Activated CD4-positive, CD25-positive, alpha-beta regulatory T cell treated with anti-CD3 and anti-CD28 coated beads, Interleukin-2, amount 50 U/mL, for 72 hours (primary cell): ENCODE measurements around the gene RGPD4.
"Not testable (repeated sequence)": the region's sequence is repeated elsewhere in the genome, so short reads cannot be mapped to it uniquely, and the experiment has no call there.

Experiments used
- DNase-seq: peaks from one replicate; pipeline ENCODE4 v3.0.0; 2021

Gene RGPD4

DNA sequence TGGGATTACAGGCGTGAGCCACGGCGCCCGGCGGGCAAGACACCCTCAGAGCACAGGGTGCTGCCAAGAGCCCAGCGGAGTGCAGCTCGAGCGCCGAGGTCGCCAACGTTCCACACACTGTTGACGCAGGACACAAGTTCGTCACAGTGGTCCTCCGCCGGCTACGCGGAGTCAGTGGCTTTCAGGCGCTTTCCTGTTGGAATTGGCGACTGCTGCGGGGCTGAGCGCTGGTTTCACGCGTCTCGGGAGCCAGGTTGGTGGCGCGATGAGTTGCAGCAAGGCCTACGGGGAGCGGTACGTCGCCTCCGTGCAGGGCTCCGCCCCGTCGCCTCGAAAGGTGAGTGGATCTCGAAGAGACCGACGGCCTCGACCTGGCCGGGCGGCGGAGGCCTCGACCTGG is at the start of gene RGPD4:
TSS of gene RGPD4 (plus strand) at position 144 of the 400 bp plus-strand sequence. CDS start at position 266, 122 bp downstream.
- DNase-seq, result not testable (repeated sequence)

DNA sequence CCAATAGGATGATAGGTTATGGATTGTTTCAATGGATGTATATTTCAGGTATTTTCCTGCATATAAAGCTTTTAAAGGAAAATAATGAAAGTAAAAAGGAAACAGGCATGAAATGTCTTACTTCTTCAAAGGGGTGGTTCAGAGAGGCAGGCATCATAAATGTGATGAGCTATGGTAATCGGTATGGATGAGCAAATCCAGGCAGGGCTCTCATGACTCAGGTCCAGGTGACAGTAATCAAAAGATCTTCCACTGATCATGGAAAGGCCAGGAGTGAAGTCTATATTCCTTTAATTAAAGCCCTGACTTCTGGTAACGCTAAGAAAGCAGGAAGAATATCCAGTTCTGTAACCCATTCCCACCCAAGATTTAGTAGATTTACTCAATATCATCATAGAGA is 48.7 kb upstream of the RGPD4 start:
- no peak for DNase-seq

DNA sequence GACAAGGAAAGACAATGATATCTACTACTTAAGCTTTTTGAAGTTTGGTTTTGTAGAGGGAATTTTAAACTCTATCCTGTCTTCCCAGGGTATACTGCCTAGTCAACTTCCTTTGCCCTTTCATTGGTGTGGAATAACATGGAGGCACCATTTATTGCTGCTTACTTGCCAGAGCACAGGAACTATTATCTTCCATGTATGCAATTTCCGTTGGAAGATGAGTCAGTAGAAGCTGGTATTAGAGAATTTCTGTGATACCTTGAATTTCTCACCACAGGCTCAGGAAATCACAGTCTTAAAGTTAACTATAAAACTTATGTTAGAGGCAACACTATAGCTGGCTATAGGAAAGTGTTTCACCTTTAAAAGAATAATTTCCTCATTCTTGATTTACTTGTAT is 40.9 kb upstream of the RGPD4 start:
- no peak for DNase-seq

DNA sequence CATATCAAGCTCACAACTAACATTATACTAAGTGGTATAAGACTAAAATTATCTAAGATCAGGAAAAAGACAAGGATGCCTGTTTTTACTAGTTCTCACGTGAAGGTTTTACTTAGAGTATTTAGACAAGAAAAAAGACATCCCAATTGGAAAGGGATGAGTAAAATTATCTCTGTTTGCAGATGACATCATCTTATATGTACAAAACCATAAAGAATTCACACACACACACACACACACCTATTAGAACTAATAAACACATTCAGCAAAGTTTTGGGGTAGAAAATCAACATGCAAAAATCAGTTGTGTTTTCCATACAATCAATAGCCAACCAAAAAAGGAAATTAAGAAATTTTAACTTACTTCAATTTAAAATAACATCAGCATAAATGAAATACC is 35.9 kb upstream of the RGPD4 start:
- no peak for DNase-seq

DNA sequence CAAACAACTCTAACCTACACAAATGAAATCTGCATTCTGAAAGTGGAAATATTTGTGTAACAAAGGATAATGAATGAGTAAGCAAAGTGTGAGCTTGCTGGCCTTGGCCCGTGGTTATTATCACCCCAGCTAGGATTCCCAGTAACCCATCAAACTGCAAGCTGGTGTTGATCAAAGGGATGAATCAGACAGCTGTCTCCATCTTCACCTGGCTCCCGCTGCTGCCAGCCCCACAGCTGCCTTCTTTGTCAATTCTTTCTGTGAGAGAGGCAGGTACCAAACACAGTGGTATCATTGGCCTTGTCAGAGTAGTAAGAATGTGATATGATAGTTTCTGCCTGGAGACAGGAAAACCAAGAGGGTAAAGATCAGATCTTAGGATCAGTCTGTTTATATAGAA is 25.2 kb upstream of the RGPD4 start:
- no peak for DNase-seq

DNA sequence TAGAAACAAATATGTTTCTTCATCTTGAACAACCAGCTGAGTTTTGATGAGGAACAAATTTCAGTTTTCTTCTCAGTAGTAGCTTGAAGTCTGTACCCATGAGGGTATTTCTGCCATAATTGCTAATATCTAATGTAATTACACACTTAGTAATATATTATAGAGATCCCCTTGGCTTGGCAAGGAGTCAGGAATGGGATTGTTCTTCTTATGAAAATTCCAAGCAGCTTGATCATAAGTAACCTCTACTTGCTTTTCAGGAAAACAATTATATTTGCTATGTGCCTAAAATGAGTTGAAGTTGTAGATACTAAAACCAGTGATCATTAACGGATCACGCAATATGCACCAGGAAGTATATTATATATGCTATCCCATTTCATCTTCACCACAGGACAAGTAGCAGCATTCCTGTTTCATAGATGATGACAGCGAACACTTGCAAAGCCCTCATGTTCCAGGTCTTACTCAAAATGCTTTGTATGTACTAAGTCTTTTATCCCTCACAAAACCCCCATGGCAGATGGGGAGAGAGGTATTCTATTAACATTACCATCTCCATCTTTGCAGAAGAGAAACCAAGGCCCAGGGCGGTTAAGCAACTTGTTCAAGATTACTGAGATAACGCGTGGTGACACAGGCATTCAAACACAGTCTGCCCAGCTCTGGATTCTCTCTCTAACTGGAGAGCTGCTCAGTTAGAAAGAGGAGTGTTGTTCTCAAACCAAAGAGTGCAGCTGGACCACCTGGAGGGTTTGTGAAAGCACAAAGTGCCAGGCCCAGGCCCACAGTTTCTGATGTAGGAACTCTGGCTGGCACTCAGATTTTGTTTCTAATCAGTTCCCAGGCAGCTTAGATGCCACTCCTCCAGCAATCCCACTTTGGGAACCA is 21.8 kb upstream of the RGPD4 start:
- no peak for DNase-seq

DNA sequence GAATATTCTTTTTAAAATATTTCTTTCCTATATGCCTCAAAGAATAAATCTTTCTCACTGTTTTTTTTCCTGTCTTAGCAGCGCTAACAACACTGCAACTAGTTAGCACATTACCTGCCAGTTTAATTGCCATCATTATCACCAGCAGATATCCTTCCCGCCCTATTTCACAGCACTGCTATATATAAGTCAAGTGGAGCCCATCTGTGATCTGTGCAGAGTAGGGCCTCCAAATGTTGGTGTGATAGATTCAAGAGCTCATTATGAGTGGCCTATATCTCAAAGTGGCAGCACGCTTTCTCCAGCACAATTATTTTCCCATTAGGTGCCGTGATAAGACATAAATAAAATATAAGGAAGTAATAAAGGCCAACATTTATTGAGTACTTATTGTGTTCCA is 19.8 kb upstream of the RGPD4 start:
- DNase-seq, result no peak

DNA sequence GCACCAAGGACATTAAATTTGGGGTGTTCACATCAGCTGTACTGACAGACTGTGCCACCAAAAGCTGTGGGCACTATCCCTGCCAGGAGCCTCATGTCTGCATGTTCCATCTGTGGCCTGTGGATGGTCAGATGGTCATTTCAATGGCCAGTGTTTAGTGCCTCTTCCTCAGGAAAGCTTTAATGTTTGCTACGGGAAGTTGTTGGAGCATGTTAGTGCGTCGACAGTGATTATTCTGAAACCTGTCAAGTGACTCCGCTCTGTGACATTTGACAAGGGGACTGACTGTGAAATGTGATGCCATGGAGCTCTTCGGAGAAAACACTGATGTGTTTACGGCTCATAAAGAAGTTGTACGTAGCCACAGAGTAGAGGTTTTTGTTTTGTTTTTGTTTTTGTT is 18.7 kb upstream of the RGPD4 start:
- no peak for DNase-seq

DNA sequence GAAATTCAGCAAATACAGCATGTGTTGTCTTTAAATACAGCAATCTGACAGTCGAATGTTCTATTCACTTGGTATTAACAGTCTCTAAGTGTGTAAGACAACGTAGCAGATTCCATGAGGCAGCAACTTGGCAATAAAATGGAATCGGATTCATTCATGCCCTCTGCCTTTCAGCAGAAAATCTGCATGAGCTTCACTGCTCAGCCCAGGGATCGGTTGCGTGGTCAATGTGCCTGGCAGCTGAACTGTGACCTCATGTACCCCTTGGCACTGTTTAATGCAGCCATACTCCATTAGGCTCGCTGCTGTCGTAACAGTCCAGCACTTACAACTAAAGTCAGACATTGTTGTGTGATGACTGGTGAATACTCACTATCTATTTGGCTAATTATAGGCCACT is 17.7 kb upstream of the RGPD4 start:
- no peak for DNase-seq

DNA sequence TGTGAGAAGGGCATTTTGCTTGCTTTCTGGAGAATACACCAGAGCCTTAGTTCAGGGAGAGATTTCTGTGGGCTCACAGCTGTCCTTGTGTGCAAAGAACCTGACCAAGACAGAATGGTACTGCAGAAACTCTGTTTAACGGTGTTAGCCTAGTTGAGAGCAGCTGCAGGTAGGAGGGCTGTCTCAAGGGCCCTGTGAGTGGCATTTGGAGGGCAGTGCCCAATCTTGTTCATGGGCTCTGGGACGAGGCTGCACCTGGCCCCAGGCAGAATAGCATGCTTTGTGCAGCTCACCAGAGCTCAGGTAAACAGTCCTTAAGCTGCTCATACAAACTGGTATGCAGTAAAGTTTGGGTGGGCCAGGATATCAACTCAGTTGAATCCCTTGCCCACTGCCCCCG is 16.9 kb upstream of the RGPD4 start:
- DNase-seq, result no peak

DNA sequence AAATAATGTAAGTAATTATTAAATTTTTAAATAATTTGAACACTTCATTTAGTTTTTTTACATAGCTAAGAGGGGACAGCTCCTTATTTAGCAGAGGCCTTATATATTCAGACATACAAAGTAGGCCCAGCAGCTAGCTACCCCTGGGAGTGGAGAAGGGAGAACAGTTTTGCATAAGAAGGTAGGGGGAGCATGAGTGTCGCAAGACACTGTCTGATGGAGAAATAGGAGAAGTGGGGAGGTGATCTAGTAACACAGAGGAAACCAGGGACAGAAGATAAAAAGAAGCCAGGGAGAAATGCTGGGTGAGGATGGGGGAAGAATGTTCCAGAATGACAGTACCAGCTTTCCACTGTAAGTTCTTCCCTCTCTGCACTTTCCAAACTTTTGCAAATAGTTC is 16.0 kb upstream of the RGPD4 start:
- DNase-seq, result no peak

DNA sequence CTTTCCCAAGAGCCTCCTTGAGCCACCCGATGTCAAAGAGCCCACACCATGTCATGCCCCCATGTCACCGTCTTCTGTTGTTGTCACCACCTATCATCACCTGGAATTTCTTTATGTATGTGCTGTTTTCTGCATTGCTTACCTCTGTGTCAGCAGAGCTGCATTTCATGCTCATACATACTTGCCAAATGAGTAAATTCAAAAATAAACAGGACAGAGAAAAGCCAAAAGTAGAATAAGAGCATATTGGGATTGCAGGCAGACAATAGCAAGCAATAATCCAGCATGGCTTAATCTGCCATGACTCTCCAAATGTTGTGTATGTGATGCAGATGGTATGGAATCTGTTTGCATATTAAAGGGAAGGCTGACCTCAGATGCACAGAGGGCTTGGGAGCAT is 15.3 kb upstream of the RGPD4 start:
- no peak for DNase-seq

DNA sequence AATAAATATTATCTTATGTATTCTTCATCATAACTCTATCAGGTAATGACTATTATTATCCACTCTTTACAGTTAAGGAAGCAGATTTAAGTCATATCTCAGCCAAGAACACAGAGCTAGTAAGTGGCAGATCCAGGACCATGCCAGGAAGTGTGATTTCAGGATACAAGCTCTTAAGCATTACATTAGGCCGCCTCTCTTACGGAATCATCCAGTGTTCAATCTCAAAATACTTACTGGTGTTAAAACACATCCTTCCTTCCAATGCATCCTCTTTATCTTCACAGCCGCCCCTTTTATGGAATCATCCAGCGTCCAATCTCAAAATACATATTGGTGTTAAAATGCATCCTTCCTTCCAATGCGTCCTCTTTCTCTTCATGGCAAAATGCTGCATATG is 14.7 kb upstream of the RGPD4 start:
- DNase-seq, result no peak

DNA sequence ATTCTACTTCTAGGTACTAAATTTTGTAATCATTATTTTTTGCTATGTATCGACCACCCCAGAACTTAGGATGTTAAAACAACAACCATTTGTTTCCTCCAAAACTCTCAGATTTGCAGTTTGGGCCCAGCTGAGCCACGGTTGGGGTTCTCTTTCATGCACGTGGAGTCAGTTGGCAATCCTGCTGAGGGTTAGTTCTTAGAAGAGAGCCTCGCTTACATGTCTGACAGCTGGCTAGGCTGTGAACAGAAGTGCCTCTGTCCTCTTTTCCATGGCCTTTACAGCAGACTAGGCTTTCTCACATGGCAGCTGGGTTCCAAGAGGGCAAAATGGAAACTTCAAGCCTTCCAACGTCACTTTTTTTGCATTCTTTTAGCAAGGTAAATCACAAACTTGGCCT is 9.3 kb upstream of the RGPD4 start:
- no peak for DNase-seq

DNA sequence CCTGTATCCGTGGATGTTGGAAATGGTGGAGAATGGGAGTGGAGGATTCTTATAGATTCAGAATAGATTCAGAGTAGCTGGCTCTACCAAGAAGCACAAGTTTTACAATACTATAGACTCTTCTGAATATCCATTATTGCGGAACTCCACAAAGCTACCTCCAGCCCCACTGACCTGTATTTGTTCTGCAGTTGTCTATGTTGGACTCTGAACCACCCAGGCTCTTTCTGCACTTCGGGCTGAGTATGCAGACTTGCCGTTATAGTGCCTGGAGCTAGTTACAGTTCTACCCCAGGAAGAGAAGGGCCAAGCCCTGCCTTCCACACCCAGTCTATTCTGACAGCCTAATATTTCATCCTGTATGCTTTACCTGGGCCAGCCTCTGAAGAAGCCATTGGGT is 4.4 kb upstream of the RGPD4 start:
- DNase-seq, result no peak

DNA sequence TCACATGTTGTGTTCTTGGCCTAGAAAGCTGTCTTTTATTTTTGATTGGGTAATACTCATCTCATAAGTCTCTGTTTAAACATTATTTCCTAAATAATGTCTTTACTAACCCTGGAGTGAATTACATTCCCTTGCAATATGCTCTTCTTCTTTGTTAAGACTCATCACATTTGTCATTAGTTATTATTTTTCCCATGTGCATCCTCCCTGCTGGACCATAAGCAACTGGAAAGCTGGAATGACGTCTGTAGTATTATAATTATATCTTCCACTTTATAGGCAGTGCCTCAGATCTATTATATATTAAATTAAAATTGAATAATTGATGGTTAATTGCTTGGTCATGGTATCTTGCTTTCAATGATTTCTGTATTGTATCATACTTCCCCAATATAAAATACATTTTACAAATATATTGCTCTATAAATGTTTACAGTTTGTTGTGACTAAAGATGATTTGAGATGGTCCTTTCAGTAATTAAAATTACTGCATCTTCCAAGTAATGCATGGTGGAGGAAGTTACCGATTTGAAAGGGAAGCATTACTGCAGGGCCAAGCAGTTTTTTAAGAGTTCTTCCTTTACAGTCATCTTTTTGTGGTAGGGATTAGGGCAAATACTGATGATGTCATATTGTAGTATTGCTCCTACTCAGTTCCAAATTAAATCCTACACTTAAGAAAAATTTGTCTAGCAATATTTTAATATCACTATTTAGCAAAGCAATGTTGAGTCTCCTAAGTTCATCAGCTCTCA is 2.1 kb upstream of the RGPD4 start:
- no peak for DNase-seq

DNA sequence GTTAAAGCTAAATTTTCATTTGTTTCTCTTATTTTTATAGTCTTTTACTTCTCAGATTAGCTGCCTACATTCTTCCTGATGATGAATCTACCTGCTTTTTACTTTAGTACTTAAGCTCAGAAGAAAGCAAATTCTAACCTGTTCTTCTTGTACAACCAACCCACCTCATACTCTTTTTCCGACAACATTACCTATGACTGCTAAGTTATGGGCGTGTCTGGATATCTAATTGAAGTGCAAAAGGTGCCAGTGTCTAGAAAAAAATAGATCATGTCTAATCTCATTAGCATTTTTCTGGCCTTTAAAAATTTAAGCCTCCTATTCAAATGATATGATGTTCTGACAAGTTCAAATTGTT is 1.5 kb upstream of the RGPD4 start:
- no peak for DNase-seq

DNA sequence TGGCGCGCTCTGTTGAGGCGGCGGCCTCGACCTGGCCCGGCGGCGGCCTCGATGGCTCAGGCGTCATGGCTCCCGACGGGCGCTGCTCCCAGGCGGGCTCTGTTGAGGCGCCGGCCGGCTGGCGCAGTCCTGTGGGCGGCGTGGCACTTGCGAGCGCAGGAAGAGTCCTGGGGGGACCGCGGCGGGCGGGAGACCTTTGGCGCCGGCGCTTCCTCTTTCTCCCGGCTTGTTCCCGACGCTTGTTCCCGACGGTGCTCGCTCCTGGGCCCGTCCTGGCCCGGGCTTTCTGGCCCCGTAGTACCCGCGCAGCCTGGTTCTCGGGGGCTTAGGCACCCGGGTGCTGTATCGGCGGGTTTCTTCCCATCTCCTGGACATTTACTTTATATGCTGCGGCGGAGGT is 2.8 kb downstream of the RGPD4 start:
- DNase-seq, result not testable (repeated sequence)

DNA sequence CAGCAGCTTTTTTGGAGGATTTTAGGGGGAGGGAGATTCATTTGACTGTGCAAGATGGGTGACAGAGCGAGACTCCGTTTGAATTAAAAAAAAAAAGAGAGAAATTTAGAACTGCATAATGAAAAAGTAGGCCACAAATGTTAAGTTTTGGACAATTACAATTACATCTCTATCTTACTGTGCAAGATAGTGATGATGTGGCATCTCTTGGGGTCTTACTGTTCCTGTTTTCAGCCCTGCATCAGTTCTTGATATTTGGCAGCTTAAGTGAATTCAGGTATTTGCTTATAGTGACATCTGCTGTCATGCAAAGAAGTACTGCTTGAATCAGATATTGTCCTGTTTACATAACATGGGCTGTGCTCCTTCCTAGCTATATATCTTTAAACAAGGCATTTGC is 6.5 kb downstream of the RGPD4 start:
- not testable (repeated sequence) for DNase-seq

DNA sequence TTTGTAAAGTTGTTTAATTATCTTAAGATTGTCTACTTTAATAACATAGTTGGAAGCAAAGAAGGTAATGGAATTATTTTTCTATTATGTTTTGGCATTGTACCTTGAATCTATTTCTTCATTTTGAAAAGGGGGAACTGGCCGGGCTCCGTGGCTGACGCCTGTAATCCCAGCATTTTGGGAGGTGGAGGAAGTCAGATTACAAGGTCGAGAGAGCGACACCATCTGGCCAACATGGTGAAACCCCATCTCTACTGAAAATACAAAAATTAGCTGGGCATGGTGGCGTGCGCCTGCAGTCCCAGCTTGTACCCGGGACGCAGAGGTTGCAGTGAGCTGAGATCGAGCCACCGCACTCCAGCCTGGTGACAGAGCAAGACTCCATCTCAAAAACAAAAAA is 6.9 kb downstream of the RGPD4 start:
- not testable (repeated sequence) for DNase-seq

DNA sequence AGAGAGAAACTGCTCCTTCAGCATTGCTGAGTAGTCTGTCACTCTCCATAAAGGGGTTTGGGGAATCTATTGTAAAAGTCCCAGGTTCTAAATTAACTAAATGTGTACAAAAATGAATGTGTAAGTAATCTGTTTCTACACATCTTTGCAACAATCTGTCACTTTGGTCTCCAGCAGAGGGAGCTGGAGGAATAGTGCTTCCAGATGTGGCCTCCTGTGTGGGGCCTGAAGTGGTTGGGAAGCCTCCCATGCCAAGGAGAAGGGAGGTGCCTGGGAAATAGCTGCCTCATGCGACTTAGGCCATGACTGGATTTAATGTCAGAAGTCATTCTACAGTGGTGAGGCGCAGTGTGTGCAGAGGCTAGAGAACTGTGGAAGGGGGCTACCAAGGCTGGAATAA is 89.4 kb downstream of the RGPD4 start:
- DNase-seq, result not testable (repeated sequence)

DNA sequence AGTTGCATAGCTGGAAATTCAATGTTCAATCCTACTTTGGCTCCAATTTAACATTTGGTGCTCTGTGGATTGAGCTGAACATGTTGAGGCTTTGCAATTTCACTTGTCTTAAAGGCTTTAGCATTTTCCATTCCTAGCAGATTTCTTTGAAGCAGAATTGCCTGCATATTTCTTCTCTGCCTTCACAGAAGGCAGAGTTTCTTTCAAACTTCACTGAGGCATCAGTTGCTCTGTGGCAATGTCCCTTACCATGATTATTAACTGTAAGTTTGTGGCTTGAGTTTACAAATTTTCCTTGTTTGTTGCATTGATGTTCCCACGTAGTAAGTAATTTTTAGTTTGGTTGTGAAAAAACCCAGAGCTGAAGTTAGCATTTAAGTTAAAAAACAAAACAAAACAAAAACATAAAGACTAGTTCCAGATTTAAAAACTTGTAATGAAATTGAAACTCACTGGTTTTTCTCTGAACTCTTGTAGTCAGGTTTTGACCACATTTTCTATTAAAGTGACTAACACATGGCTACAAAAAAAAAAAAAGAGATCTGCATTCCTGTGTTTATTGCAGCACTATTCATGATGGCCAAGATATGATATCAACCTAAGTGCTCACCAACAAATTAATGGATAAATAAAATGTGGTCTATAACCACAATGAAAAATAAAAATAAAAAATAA is 90.1 kb downstream of the RGPD4 start:
- not testable (repeated sequence) for DNase-seq

DNA sequence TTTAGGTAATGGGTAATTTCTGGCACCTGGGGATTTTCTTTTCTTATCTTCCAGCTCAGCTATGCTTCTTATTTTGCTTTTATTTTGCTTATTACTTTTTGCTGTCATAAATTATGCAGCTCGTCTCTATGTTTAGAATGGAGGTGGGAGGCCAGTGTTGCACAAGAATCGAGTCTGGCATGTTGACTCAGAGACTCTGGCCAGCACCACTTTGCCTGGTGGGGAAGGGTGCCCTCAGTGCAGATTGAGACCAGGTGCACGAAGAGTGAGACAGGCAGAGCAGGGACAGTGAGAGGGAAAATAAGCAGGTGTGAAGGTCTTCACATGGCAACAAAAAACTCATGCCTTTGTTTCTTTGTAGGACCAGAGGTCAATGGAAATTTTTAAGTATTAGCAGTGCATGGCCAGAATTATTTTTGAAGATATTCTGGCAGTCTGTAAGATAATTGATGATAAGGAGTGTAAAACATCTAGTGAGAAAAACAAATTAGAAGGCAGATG is 100.4 kb downstream of the RGPD4 start:
- no peak for DNase-seq

DNA sequence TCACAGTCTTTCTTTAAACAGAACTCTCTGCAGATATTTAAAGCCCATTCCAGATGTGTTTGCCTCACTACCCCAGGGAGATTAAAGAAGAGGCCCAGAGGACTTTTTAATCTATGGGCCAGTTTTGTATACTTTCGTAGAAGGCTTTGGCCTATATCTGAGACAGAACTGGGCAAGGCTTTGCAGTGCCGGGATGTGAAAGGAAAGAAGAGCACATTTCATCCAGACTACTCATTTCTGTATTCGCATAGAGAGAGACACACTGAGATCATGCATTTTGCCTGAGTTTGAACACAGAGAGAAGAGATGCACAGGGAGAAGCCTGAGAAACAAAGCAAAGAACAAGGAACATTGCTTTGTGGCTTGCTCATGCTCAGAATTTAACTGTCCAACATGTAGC is 104.7 kb downstream of the RGPD4 start:
- DNase-seq, result no peak
